GM06990 (cell line): ENCODE results near the gene GRIK4.

Experiments used
- DNase-seq: peaks from one replicate; pipeline ENCODE4 v3.0.0-alpha.2; 2011; ENCODE audit not compliant: insufficient read length; ENCODE audit errors: extremely low read depth
- H3K27me3 ChIP-seq: replicated peaks from 2 replicates; pipeline ENCODE4 v1.6.0; 2011; ENCODE audit warnings: low read length; ENCODE audit not compliant: control insufficient read depth, insufficient read depth
- H3K36me3 ChIP-seq: 2 replicates; pipeline ENCODE4 v1.5.1; 2011; ENCODE audit warnings: low read length; ENCODE audit not compliant: control insufficient read depth, insufficient read depth
- H3K4me3 ChIP-seq: replicated peaks from 2 replicates; pipeline ENCODE4 v1.5.1; 2011; ENCODE audit warnings: low read depth, mild to moderate bottlenecking, control low read depth, low read length
- CTCF ChIP-seq: IDR thresholded peaks from 2 replicates; pipeline ENCODE4 v1.5.1; 2011; ENCODE audit warnings: low read length, control low read depth, mild to moderate bottlenecking, inconsistent platforms; ENCODE audit not compliant: insufficient read depth, poor library complexity, severe bottlenecking

The GRIK4 gene

GRCh38 chr11:120543521-120544215 lies 32.1 kb downstream of the GRIK4 start:
- no peak for TF ChIP-seq CTCF
- Histone ChIP-seq H3K27me3 (peaks cover 1% of the 10 kb centered on the region), H3K4me3 (no peak overlapping the region), H3K36me3 (no peaks in the 10 kb centered on the region)
- DNase-seq, result no peak

DNA sequence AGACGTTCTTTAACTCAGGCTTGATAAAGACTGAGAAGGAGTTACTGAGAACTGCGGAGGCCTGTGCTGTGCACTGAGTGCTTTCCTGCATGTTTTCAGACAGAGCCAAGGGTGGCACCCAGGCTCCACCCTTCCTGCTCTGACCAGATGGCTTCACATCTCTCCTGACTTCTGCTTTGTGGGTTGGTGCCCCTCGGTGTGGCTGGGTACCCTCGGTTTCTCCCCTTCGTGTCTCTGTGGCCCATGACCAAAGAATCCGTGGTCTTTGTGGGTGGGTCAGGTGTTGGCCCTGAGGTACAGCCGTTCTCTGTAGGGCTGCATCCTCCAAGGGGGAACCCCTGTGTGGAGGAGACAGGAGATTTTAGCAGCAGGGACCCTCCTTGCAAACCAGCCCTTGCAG lies 34.3 kb downstream of the GRIK4 start:
- Histone ChIP-seq H3K4me3 (no peak overlapping the region), H3K27me3 (peaks cover 4% of the 10 kb centered on the region), H3K36me3 (no peaks in the 10 kb centered on the region)
- DNase-seq, result no peak
- no peak for TF ChIP-seq CTCF

GRCh38 chr11:120546312-120547205 lies 35.0 kb downstream of the GRIK4 start:
- TF ChIP-seq CTCF, result no peak

DNA sequence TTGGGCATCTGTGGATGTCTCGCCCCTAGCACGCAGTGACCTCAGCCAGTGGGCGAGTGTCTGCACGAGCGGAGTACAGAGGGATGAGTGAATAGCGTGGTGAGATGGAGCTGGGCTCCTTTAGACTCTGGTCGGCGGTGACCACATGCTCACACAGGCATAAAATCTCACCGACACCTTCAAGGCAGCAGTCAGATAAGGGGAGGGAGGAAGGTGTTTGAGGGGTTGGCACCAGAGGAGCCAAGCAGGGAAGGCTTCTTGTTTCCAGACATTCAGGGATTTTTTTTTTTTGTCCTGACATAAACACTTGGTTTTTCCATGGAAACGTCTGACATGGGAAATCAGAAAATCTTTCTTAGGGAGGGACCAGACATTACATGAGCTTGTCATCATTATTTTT lies 35.8 kb downstream of the GRIK4 start:
- TF ChIP-seq CTCF, result no peak
- Histone ChIP-seq H3K27me3 (peaks cover 4% of the 10 kb centered on the region), H3K36me3 (no peaks in the 10 kb centered on the region), H3K4me3 (no peak overlapping the region)
- DNase-seq, result no peak

More at GRCh38 chr11:120546312-120547205, 35.0 kb downstream of the GRIK4 start:
- H3K36me3 ChIP-seq, result no peaks in the 10 kb centered on the region
- H3K27me3 ChIP-seq, result peaks cover 4% of the 10 kb centered on the region
- no peak for DNase-seq
- no peak overlapping the region for H3K4me3 ChIP-seq

DNA sequence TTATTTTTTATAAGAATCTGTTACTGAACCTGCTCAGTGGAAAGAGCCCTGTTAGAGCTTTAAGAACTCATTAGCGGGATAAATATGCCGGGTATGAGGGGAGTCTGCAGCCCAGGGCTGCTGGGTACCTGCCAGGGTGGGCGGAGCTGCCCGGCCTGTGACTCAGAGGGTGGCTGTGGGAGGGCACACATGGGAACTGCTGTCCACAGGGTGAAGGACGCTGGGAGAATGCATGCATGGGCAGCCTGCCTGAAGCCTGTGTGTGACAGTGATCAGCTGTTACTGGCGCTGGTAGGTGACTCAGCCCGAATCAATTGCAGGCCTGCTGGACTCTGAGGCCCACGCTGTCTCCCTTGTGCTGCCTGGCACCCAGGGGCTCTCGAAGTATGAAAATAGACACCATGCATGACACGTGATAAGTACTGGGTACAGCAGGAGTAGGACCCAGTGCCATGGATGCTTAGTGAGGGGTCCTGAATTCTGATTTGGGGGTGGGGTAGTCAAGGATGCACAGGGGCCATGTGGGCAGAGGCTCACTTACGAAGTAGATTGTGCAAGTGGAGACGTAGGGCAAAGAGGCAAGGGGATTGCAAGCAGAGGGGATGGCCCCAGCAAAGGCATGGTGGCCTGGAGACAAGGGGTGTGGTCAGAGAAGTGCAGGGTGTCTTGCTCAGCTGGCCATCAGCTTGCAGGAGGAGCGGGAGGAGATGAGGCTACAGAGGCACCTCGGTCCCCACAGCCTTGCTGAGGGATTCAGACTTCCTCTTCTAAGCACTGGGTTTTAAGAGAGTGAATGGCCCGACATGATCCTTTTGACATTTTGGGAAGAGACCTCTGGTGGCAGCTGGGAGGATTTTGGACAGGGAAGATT lies 36.5 kb downstream of the GRIK4 start:
- Histone ChIP-seq H3K36me3 (no peaks in the 10 kb centered on the region), H3K4me3 (no peak overlapping the region), H3K27me3 (peaks cover 4% of the 10 kb centered on the region)
- no peak for TF ChIP-seq CTCF
- no peak for DNase-seq
